Gastrocnemius medialis (tissue), 4 donors: Measurements from ENCODE around the gene ARHGEF4. TPM values are rescaled to one million over a fixed set of nuclear protein-coding genes. Genes with fewer than 3 reads are reported as not detected.
"Not testable (repeated sequence)": the region's sequence is repeated elsewhere in the genome, so short reads cannot be mapped to it uniquely, and the experiment has no call there.

Experiments
- ATAC-seq, 2 donors: fragments of 150-250 bp; one replicate each; pipeline ENCODE4 v1.9.1; 2016
- DNase-seq, 2 donors: peaks; one replicate each; pipeline ENCODE4 v3.0.0-alpha.2; 2019
- H3K27ac ChIP-seq, 4 donors: fragments of 200-600 bp; sonication (generic); 1 replicate in 1 of 4; 2 replicates in 3 of 4; pipeline ENCODE4 v1.5.1; 2016 to 2018; ENCODE audit warnings: mild to moderate bottlenecking in 2 of 4, moderate library complexity in 1 of 4
- H3K27me3 ChIP-seq, 3 donors: fragments of 200-600 bp; sonication (generic) in 2 of 3; 1 replicate in 1 of 3; 2 replicates in 2 of 3; pipeline versions ENCODE4 v1.5.1 to v1.6.0; 2016 to 2019; ENCODE audit warnings: mild to moderate bottlenecking in 1 of 3, moderate library complexity in 1 of 3
- H3K36me3 ChIP-seq, 2 donors: fragments of 200-600 bp; sonication (generic) in 1 of 2; one replicate each; pipeline ENCODE4 v1.5.1; 2017 to 2018
- H3K4me1 ChIP-seq, 2 donors: fragments of 200-600 bp; sonication (generic) in 1 of 2; one replicate each; pipeline ENCODE4 v1.5.1; 2016 to 2017; ENCODE audit warnings: mild to moderate bottlenecking in 2 of 2
- H3K4me3 ChIP-seq, 4 donors: fragments of 200-600 bp; sonication (generic) in 3 of 4; 1 replicate in 1 of 4; 2 replicates in 3 of 4; pipeline ENCODE4 v1.5.1; 2016 to 2019; ENCODE audit warnings: mild to moderate bottlenecking in 2 of 4
- H3K9me3 ChIP-seq, 3 donors: fragments of 200-600 bp; sonication (generic) in 2 of 3; 1 replicate in 1 of 3; 2 replicates in 2 of 3; pipeline ENCODE4 v1.5.1; 2016 to 2019
- POLR2A ChIP-seq, 2 donors: fragments of 450-650 bp; IDR thresholded peaks; one replicate each; pipeline ENCODE4 v1.6.1; 2017; ENCODE audit warnings: antibody characterized with exemption in 2 of 2, mild to moderate bottlenecking in 2 of 2, moderate library complexity in 2 of 2
- in situ Hi-C, 4 donors: fragments of 200-750 bp; cut with MboI; loops; one replicate each; pipeline versions ENCODE4 v1.15.0 to v1.8.0; 2017; ENCODE audit warnings: low sequenced_read_pairs in 4 of 4
- intact Hi-C: fragments of 100-400 bp; cut with DNase I; formaldehyde crosslinking; loops from one replicate; pipeline ENCODE4 v1.15.1; 2023; ENCODE audit warnings: low total_unique reads
- total RNA-seq, 4 donors: library from RNA; depleted of rRNA; stranded (reverse); fragments of >200 nt; gene quantifications; one replicate each; pipeline versions ENCODE4 v1.1.0 to v1.2.3, GENCODE V29; 2016
- TF ChIP-seq, protein P1 (sequence below), 5 experiments: fragments of 450-650 bp in 3 of 5; fragments of 200-600 bp in 2 of 5; sonication (generic) in 2 of 5; IDR thresholded peaks in 4 of 5; conservative IDR thresholded peaks in 1 of 5; 1 replicate in 4 of 5; 2 replicates in 1 of 5; pipeline ENCODE4 v1.5.1; 2016 to 2019; ENCODE audit warnings: antibody characterized with exemption in 5 of 5, mild to moderate bottlenecking in 3 of 5, moderate library complexity in 3 of 5

The ARHGEF4 gene
- total RNA-seq, 4 donors from 2014 or later, result 1.0 to 14.8 (median 5.1) TPM

DNA sequence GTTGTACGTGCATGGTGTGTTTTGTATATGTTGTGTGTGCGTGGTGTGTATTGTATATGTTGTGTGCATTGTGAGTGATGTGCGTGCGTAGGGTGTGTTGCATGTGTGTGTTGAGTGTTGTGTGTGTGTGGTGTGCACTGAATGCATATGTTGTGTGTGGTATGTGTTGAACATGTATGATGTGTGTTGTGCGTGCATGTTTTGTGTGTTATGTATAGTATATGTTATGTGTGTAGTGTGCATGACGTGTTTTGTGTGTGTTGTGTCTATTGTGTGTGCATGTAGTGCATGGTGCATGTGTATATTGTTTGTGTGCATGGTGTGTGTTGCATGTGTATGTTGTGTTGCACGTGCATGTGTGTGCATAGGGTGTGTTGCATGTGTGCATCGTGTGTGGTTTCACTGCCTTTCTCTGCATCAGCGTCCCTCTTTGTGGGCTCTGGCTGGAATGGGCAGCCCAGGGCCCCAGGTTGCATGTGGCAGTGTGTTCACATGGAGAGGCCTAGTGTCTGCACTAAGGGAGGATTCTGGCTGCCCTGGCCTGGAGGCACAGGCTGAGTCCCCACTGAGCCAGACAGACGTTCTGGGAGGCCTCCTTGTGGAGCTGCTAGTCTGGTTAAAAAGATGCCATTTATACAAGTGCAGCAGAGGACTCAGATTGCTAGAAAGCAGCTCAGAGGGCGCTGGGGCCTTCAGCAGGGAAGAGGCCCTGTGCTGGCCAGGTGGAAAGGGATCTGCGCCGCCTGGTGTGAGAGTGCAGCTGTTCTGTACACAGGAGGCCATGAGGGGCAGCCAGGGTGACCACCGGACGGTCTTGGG is 149.3 kb downstream of the ARHGEF4 start:
- Histone ChIP-seq H3K36me3 (no peaks in the 10 kb centered on the region), H3K27ac (no peak overlapping the region), H3K4me3 (no peak overlapping the region), H3K4me1 (no peaks in the 10 kb centered on the region), H3K9me3 (no peaks in the 10 kb centered on the region), H3K27me3 (no peaks in the 10 kb centered on the region)
- DNase-seq (no peak), ATAC-seq (no peak)
- TF ChIP-seq, protein P1, sequence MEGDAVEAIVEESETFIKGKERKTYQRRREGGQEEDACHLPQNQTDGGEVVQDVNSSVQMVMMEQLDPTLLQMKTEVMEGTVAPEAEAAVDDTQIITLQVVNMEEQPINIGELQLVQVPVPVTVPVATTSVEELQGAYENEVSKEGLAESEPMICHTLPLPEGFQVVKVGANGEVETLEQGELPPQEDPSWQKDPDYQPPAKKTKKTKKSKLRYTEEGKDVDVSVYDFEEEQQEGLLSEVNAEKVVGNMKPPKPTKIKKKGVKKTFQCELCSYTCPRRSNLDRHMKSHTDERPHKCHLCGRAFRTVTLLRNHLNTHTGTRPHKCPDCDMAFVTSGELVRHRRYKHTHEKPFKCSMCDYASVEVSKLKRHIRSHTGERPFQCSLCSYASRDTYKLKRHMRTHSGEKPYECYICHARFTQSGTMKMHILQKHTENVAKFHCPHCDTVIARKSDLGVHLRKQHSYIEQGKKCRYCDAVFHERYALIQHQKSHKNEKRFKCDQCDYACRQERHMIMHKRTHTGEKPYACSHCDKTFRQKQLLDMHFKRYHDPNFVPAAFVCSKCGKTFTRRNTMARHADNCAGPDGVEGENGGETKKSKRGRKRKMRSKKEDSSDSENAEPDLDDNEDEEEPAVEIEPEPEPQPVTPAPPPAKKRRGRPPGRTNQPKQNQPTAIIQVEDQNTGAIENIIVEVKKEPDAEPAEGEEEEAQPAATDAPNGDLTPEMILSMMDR (IDR thresholded peaks at IDR 0.05 in 4 of 5, conservative IDR thresholded peaks at IDR 0.05 in 1 of 5), result no peak
- no peak for TF ChIP-seq POLR2A (IDR thresholded peaks at IDR 0.05)
- in situ Hi-C loops, result no loop called here
- intact Hi-C loops, result no loop called here

DNA sequence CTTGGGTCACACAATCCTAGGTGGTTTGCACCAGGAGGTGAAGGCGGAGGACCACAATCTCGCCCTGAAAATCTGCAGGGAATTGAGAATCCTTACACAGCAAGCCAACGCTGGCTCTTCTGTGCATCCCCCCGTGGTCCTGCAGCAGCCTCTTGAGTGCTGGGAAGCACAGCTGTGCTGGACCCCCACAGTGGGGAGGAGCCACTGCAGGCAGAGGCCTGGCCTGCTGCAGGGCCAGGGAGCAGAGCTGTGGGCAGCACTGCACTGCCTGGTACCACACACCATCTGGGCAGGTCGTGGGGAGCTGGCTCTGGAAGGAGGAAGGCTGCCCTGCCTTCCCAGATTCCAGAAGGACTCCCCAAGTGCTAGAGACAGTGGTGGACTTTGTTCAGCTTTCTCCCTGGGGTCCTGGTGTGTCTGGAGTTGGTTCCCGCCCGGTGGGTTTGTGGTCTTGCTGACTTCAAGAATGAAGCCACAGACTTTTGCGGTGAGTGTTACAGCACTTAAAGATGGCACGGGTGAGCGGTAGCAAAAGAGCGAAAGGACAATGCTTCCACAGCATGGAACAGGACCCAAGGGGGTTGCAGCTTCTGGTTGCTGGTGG is 150.3 kb downstream of the ARHGEF4 start:
- in situ Hi-C loops, result no loop called here

DNA sequence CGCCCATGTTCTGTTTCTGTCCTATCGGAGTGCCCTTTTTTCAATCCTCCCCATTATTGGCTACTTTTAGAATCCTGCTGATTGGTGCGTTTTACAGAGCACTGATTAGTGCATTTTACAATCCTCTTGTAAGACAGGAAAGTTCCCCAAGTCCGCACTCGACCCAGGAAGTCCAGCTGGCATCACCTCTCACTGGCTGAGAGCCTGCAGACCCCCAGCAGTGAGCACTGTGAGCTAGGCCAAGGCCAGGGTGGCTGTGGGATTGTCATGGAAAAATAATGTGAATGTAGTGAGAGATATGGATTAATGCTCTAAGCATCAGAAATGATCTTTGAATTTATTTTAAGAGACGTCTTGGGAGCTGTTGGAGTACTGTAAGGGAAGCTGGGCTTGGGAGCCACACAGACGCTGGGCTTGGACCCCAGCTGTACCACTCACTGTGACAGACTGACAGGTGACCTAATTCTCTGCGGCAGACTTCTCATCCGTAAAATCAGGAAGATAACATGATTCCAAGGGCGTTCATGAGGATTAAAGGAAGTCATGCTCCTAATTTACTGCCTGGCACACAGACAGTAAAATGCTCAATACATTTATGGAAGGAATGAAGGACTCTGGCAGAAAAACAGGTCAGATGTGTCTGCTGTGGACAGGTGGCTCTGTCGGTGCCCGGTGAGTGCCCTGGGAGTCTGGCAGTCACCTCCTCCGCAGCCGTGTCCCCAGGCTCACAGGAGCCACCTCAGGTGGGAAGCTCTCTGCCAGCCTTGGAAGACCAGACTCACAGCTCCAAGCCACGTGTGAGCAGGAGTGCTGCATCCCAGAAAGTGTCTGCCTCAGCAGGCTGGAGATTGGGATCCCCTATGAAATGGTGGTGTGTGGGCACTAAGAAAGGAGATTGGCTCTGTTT is 151.1 kb downstream of the ARHGEF4 start:
- Histone ChIP-seq H3K4me1 (no peaks in the 10 kb centered on the region), H3K9me3 (no peaks in the 10 kb centered on the region), H3K27me3 (no peaks in the 10 kb centered on the region), H3K4me3 (no peak overlapping the region), H3K36me3 (no peaks in the 10 kb centered on the region), H3K27ac (no peak overlapping the region)
- no peak for DNase-seq
- no peak for TF ChIP-seq POLR2A (IDR thresholded peaks at IDR 0.05)
- TF ChIP-seq, protein P1 (IDR thresholded peaks at IDR 0.05 in 4 of 5, conservative IDR thresholded peaks at IDR 0.05 in 1 of 5), result no peak
- ATAC-seq, result no peak
- intact Hi-C loops (no loop called here), in situ Hi-C loops (no loop called here)

More for the DNA sequence above, 150.3 kb downstream of the ARHGEF4 start:
- no peaks in the 10 kb centered on the region for H3K9me3 ChIP-seq
- no peaks in the 10 kb centered on the region for H3K4me1 ChIP-seq
- DNase-seq (no peak), ATAC-seq (no peak)
- H3K27ac ChIP-seq, result no peak overlapping the region
- TF ChIP-seq, protein P1 (IDR thresholded peaks at IDR 0.05 in 4 of 5, conservative IDR thresholded peaks at IDR 0.05 in 1 of 5), result no peak
- TF ChIP-seq POLR2A (IDR thresholded peaks at IDR 0.05), result no peak
- H3K4me3 ChIP-seq, result no peak overlapping the region
- no peaks in the 10 kb centered on the region for H3K27me3 ChIP-seq
- intact Hi-C loops, result no loop called here
- H3K36me3 ChIP-seq, result no peaks in the 10 kb centered on the region

DNA sequence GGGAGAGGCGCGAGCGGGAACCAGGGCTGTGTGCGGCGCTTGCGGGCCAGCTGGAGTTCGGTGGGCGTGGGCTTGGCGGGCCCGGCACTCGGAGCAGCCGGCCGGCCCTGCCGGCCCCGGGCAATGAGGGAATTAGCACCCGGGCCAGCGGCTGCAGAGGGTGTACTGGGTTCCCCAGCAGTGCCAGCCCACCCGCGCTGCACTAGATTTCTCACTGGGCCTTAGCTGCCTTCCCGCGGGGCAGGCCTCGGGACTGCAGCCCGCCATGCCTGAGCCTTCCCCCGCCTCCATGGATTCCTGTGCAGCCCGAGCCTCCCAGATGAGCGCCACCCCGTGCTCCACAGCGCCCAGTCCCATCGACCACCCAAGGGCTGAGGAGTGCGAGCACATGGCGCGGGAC is 154.7 kb downstream of the ARHGEF4 start:
- ATAC-seq, in situ Hi-C loops, H3K27ac ChIP-seq, H3K4me3 ChIP-seq, DNase-seq, H3K4me1 ChIP-seq, H3K9me3 ChIP-seq, intact Hi-C loops, H3K27me3 ChIP-seq, H3K36me3 ChIP-seq: not testable (repeated sequence)

DNA sequence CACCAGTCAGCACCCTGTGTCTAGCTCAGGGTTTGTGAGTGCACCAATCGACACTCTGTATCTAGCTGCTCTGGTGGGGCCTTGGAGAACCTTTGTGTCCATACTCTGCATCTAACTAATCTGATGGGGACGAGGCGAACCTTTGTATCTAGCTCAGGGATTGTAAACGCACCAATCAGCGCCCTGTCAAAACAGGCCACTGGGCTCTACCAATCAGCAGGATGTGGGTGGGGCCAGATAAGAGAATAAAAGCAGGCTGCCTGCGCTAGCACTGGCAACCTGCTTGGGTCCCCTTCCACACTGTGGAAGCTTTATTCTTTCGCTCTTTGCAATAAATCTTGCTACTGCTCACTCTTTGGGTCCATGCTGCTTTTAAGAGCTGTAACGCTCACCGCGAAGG is 155.3 kb downstream of the ARHGEF4 start:
- H3K27me3 ChIP-seq, intact Hi-C loops, H3K27ac ChIP-seq, DNase-seq, H3K4me3 ChIP-seq, in situ Hi-C loops, H3K9me3 ChIP-seq, H3K36me3 ChIP-seq, ATAC-seq, H3K4me1 ChIP-seq: not testable (repeated sequence)
